Fibroblast of peridontal ligament (primary cell): ENCODE data around the gene EHD3.

Source experiments
- DNase-seq: peaks from one replicate; pipeline ENCODE4 v3.0.0-alpha.2; 2010; ENCODE audit errors: extremely low read depth

The EHD3 gene

GRCh38 chr2:31233741-31234682 lies at the start of gene EHD3:
Gene EHD3 (plus strand): TSS chr2:31234152. CDS start chr2:31234622, 470 bp downstream.
- peak; percentile 81 for DNase-seq

- no peak for DNase-seq
Measured at GRCh38 chr2:31187166-31187565, 46.8 kb upstream of the EHD3 start.

DNA sequence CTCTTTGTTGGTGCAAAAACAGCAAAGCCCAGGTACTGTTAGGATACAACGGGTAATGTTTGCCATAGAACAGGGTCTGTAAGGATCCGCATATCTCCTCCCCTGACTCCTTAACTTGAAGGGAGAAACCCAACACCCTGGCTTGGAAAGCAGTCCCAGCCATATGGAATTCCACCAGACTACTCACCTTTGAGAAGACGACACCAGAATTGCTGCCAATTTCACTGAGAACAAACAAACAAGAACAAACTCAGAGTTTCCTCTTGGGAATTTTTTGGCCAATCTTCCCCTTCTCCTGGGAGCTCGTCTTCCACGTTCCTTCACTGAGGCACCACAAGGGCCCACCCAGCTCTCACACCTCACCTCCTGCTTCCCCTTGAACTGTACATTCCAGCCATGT lies 45.8 kb upstream of the EHD3 start:
- DNase-seq: no peak

DNA sequence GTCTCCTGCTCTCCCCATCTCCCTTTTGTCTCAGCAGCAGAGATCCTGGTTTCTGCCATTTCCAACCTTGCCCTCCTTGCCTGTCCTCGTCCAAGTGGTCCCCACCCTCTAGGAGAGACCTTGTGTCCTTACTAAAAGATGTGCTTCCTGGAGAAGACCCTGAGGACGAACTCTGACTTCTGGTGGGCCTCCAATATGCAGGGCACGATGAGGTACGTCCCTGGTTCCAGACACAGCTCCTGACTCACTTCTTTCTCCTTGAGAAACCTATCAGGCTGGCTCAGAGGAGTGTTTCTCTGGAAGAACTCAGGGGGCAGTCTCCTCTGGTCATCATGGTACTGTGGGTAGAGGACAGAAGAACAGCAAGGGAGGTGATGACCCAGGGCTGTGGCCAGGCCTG lies 44.8 kb upstream of the EHD3 start:
- DNase-seq: no peak

GRCh38 chr2:31190188-31190587 lies 43.8 kb upstream of the EHD3 start:
- DNase-seq: no peak

DNA sequence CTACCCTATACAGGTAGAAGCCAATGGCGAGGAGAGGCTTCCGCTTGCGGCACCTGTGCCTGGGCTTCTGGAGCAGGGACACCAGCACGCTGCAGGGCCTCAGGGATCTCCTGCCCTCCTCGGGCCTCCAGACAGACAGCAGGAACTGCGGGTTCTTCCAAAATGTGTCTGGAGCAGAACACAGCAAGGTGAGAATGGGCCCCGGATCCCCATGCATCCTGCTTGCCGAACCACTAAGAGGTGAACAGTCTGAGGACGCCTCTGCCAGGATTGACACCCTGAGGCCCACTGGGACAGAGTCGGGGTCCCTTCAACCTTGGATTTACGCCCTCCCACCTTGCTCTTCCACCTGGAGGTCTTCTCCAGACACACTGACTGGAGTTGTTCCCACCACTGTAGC lies 42.0 kb upstream of the EHD3 start:
- DNase-seq: no peak

GRCh38 chr2:31192396-31192795 lies 41.6 kb upstream of the EHD3 start:
- no peak for DNase-seq

DNA sequence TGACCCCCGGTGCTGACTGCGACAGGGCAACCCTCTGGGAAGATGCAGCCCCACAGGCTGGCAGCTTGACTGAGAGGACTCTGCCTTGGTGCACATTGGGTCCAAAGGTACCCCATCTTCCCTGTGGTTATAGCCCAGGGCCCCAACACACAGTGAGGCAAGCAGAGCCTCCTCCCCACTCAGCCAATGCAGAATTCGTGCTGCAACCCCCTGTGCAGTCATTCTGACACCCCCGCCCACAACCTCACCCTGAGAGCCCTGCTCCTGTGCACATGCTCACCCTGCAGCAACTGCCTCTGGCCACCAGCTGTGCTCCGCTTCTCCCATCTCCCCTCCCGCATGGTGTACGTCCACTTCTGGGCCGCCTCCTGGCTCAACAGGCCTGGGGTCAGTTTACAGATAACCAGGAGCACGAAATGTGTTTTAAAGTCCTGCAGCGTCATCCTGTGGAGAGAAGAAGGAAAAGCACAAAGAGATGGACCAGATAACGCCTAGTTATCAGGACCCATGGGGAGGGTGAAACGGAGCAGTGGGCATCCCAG lies 41.0 kb upstream of the EHD3 start:
- DNase-seq: no peak

DNA sequence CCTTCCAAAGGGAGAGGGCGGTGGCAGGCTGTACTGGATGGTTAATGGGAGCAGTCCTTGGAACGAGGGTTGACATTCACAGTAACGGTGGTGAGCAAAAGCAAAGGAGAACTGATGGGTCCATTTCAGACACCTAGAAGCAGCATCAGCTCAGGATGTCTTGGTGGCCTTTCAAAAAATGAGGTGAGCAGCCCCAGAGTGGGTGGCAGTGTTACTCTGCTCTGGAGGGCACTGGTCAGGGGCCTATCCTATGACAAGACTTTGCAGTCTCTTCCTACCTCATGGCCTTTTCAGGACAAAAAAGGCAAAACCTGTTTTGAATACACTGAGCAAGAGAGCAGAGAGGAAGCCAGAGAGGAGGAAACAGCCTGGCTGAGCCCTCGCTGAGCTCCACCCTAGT lies 40.1 kb upstream of the EHD3 start:
- DNase-seq: no peak

GRCh38 chr2:31196622-31197021 lies 37.3 kb upstream of the EHD3 start:
- DNase-seq: no peak

GRCh38 chr2:31197166-31197565 lies 36.8 kb upstream of the EHD3 start:
- DNase-seq: no peak

- no peak for DNase-seq
Measured at GRCh38 chr2:31197669-31198068, 36.3 kb upstream of the EHD3 start.

GRCh38 chr2:31199206-31199605 lies 34.7 kb upstream of the EHD3 start:
- DNase-seq: no peak

- no peak for DNase-seq
Measured at GRCh38 chr2:31200972-31201371, 33.0 kb upstream of the EHD3 start.

DNA sequence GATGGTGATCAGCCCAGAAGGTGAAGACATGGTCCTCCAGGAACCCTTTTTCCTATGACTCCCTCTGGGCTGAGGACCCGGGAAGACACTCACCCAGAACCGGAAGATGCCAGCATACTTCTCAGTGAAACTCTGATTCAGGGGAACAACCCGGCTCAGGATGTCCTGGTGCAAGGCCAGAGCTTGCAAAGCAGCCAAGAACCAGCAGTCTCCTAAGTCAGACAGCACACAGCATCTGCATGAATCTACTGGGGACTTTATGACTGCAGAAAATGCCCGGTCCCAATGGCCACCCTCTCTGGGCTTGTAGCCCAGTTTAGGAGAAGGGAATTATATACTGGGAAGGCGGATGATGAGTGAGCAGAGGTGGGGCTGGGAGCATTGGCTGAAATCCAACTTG lies 31.9 kb upstream of the EHD3 start:
- no peak for DNase-seq

GRCh38 chr2:31202833-31203232 lies 31.1 kb upstream of the EHD3 start:
- DNase-seq: no peak

DNA sequence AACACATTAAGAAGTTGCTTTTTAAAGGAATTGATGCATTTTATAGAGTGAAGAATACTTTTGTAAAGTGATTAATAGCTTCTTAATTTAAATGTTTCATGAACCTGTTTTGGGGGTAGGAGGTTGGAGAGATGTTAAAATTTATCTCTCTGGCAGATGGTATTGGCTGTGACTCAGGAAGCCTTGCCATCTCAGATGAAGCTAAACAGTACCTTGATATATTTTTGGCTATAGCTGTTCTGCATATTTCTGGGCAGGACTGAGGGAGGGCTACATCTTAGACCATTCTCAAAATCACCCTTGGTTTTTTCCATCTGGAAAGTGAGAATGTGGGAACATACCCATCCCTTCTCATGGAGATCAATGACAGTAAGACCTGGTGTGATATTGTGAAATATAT lies 30.0 kb upstream of the EHD3 start:
- DNase-seq: no peak

DNA sequence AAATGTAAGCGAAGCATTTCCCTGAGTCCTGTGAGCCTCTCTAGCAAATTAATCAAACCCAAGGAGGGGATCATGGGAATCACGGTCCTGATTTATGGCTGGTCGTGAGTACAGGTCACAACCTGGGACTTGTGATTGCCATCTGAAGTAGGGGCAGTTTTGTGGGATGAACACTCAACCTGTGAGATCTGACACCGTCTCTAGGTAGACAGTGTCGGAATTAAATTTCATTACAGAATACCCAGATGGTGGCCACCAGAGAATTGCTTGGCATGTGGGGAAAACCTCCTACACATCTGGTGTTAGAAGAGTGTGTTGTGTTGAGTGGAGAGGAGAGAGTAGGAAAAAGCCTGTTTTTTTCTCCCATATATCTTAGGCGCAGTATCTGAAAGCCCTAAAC lies 29.2 kb upstream of the EHD3 start:
- no peak for DNase-seq

DNA sequence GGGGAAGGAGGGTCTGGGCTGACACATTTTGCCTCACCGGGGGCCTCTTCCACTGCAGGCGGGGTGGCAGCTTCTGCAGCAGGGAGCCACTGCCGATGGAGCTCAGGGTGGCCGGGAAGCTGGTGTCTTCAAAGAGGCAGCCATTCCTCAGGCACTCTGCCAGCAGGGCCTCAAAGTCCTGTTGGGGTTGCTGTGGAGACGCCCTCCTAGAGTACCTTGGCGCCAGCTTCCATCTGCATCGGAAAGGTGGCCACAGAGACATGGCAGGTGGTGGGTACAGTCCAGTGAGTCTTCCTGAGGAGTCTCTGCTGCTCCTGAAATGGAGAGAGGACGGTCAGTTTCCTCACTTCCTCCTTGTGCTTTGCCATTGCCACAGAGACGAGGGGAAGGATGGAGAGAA lies 28.8 kb upstream of the EHD3 start:
- DNase-seq: no peak

- DNase-seq: no peak
Measured at GRCh38 chr2:31205613-31206012, 28.3 kb upstream of the EHD3 start.

- no peak for DNase-seq
Measured at GRCh38 chr2:31207790-31208189, 26.2 kb upstream of the EHD3 start.

DNA sequence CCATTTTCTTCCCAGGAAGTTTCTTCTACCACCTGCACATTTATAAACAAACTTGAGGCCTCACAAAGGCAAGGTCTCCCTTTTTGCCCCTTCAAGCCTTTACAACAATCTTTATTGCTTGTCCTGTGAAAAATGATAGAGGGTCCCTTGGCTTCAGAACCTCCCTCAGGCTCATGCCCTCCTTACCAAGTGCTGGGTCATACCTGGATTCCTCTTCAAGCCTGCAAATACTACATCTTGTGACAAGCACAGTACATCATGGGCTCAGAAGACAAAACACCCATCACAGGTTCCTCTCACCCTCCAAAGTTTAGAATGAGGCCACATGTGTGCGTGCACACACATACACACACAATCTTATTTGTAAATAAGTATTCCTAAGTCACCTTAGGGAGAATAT lies 25.7 kb upstream of the EHD3 start:
- DNase-seq: no peak
